GM12801 (cell line): ENCODE measurements around the gene CTSS.

Experiments used
- CTCF ChIP-seq: IDR thresholded peaks from one replicate; pipeline ENCODE4 v1.5.1; 2011; ENCODE audit warnings: control low read depth; ENCODE audit not compliant: insufficient read length; ENCODE audit errors: extremely low read depth

CTSS gene

GRCh38 chr1:150748878-150749719, 16.5 kb downstream of the CTSS start:
- TF ChIP-seq CTCF: no peak

- TF ChIP-seq CTCF: no peak
Observed at GRCh38 chr1:150730130-150730721, 35.4 kb downstream of the CTSS start.

- TF ChIP-seq CTCF: no peak
Observed at GRCh38 chr1:150724336-150724735, 41.2 kb downstream of the CTSS start.

GRCh38 chr1:150720703-150721102, 44.9 kb downstream of the CTSS start, which contains the start of gene HORMAD1:
Gene HORMAD1 (minus strand): TSS chr1:150720895. CDS start chr1:150719505, 1,390 bp downstream.
- no peak for TF ChIP-seq CTCF

- TF ChIP-seq CTCF: no peak
Observed at GRCh38 chr1:150720098-150720497, 45.5 kb downstream of the CTSS start.

DNA sequence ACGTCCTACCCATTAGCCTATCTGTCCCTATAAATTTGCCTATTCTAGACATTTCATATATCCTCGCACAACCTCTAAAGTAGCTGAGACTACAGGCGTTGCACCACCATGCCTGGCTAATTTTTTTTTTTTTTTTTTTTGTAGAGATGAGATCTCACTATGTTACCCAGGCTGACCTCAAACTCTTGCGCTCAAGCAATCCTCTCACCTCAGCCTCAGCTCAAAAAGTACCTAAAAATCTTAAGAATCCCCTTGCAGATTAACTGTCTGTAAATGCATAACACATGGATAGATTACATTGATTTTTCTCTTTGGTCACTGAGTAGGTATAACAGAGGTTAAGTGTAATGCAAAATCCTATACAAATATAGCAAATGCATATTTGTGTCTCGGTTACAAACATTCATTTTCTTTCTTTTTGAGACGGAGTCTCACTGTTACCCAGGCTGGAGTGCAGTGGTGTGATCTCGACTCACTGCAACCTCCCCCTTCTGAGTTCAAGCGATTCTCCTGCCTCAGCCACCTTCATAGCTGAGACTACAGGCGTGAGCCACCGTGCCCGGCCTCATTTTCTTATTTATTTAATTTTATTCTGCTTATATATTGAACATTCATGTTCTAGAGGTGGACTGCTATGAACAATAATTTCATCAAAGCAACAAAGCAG, 47.2 kb downstream of the CTSS start:
- TF ChIP-seq CTCF: no peak

DNA sequence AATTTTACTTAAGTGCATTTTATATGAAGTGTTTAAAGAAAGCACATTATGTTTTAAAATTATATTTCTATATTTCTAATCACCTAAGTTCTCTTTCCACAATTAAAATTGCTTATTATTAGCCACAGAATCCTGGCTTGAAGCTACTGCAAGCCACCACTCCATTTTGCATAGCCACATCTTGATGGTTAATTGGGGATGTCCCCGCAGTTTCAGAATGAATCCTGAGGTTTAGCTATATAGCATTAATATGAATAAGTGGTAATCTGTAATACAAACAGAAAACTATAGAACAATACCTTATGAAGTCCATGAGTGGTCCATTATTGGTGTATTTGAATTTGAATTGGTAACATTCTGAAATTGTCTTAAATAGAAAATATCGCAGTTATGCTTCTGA, 57.0 kb downstream of the CTSS start:
- TF ChIP-seq CTCF: no peak
